ENCODE measurements around the gene KIF9.

- TF ChIP-seq POLR2A (IDR thresholded peaks at IDR 0.05): peak in 2 of 3 donors; percentile 3 to 60
- TF ChIP-seq, protein P1, sequence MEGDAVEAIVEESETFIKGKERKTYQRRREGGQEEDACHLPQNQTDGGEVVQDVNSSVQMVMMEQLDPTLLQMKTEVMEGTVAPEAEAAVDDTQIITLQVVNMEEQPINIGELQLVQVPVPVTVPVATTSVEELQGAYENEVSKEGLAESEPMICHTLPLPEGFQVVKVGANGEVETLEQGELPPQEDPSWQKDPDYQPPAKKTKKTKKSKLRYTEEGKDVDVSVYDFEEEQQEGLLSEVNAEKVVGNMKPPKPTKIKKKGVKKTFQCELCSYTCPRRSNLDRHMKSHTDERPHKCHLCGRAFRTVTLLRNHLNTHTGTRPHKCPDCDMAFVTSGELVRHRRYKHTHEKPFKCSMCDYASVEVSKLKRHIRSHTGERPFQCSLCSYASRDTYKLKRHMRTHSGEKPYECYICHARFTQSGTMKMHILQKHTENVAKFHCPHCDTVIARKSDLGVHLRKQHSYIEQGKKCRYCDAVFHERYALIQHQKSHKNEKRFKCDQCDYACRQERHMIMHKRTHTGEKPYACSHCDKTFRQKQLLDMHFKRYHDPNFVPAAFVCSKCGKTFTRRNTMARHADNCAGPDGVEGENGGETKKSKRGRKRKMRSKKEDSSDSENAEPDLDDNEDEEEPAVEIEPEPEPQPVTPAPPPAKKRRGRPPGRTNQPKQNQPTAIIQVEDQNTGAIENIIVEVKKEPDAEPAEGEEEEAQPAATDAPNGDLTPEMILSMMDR (IDR thresholded peaks at IDR 0.05 in 8 of 11, conservative IDR thresholded peaks at IDR 0.05 in 3 of 11): peak in 1 of 11 experiments; percentile 13
Measured at GRCh38 chr3:47282424-47283192, at the start of gene KIF9, which contains the start of gene KLHL18.
